ENCODE data around the gene HINFP. TPM values are rescaled to one million over a fixed set of nuclear protein-coding genes. Genes with fewer than 3 reads are reported as not detected.
"Not testable (repeated sequence)": the region's sequence is repeated elsewhere in the genome, so short reads cannot be mapped to it uniquely, and the experiment has no call there.

The HINFP gene
- polyA plus RNA-seq, 3 donors = 28.2 to 42.9 (median 29.1) TPM

DNA sequence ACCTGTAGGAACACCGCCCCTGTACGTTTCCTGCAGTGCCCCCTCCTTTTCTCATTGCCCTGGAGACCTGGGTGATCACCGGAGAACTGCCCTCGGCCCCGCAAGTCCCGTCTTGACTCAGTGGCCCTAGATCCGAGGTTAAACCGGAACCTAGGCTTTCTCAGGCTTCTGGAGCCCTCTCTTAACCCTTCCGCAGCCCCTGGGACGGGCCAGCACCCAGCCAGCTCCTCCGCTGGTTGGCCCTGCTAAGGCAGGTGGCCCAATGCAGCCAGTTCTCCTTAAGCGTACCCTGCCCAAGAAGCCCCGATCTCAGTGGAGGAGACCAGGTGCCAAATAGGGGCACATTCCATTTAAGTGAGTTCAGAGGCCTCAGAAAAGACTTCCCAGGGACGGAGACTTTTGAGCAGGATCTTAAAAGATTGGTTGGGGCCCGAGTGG is 47.9 kb downstream of the HINFP start:
- no peak for DNase-seq (ENCODE audit: extremely low read depth in 1 of 11, low read depth in 9 of 11, low spot score in 4 of 11)

DNA sequence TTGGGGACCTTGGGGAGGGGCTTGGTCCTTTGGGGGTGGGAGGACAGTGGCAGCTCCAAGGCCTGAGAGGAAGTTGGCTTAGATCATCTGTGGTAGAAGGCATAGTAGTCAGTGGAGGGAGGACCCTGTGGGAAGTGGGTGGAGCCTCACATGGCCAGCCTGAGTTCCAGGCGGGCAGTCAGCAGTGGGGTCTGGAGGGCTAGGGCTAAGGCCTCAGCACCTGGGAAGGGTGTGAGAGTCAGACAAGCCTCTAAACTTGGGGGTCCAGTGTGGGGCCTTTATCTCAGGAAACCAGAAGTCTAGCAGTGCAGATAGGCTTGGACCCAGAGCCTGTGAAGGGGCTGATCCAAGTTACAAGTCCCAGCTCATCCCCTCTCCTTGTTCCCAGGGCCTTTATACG is 51.1 kb downstream of the HINFP start:
- DNase-seq (ENCODE audit: extremely low read depth in 1 of 11, low read depth in 9 of 11, low spot score in 4 of 11) = no peak

DNA sequence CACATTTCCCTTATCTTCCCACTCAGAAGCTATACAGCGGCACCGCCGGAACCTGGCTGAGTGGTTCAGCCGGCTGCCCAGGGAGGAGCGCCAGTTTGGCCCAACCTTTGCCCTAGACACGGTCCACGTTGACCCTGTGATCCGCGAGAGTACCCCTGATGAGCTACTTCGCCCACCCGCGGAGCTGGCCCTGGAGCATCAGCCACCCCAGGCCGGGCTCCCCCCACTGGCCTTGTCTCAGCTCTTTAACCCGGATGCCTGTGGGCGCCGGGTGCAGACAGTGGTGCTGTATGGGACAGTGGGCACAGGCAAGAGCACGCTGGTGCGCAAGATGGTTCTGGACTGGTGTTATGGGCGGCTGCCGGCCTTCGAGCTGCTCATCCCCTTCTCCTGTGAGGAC is 52.1 kb downstream of the HINFP start:
- DNase-seq (ENCODE audit: extremely low read depth in 1 of 11, low read depth in 9 of 11, low spot score in 4 of 11) = no peak

DNA sequence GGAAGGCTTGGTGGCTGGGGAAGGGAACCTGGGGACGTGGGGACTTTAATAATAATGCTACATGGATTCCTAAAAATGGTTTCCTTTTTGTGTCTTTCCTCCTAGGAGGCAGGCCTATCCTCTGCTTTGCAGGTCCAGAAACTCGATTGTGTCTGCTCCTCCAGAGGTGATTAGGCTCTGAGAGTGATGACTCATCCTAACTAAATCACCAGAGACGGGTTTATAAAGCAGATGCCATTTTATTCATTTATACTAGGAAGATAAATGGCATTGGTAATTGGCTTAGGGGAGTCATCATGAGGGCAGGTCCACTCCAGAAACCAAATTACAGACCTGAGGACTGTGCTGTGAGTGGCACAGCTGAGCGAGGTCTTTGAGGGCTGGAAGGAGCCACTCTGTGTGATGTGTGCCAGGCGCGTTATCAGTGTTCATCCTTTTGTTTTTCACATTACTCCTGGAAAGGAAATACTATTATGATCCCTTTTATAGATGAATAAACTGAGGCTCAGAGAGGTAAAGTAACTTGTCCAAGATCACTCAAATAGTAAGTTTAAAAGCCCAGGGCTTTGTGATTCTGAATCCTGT is 54.2 kb downstream of the HINFP start:
- DNase-seq (ENCODE audit: extremely low read depth in 1 of 11, low read depth in 9 of 11, low spot score in 4 of 11) = no peak

DNA sequence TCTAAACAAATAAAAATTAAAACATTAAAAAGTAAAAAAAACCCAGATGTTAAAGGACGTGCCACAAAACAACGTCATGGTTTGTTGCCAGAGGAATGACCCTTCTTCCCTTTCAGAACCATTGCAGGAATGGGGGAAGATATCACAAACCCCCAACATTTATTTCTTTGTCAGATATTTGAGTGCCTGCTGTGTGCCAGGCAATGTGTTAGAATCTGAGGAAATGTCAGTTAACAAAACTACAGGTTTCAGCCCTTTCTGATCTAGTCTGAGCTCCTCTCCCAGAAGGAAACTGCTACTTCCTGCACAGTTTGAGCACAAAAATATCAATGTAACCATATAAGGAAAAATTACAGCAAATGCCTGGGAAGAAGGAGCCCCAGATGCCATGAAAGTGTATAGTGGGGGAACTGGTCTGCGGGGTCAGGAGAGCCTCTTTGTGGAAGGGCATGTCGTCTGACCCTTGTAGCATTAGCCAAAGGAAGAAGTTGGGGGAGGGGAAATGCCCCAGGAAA is 56.8 kb downstream of the HINFP start:
- no peak for DNase-seq (ENCODE audit: extremely low read depth in 1 of 11, low read depth in 9 of 11, low spot score in 4 of 11)

DNA sequence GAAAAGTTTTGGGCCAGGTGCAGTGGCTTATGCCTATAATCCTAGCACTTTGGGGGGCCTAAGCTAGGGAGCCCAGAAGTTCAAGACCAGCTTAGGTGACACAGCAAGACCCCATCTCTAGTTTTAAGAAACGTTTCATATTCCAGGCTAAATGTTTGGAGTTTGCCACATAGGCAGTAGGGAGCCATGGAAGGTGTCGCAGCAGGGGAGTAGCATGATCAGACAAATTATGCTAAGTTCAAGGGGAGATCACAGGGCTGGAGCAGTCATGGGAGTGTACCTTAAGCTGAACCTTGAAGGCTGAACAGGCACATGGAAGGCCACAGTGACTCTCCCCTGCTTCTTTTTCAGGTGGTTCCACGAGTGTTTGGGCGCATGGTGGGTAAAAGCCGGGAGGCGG is 58.0 kb downstream of the HINFP start:
- no peak for DNase-seq (ENCODE audit: extremely low read depth in 1 of 11, low read depth in 9 of 11, low spot score in 4 of 11)

DNA sequence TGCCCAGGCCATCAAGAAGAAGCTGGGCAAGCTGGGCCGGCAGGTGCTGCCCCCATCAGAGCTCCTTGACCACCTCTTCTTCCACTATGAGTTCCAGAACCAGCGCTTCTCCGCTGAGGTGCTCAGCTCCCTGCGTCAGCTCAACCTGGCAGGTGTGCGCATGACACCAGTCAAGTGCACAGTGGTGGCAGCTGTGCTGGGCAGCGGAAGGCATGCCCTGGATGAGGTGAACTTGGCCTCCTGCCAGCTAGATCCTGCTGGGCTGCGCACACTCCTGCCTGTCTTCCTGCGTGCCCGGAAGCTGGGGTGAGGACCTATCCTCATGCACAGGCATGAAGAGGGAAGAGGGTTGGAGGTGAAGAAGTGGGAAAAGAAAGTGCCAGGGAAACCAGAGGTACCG is 58.6 kb downstream of the HINFP start:
- DNase-seq (ENCODE audit: extremely low read depth in 1 of 11, low read depth in 9 of 11, low spot score in 4 of 11) = no peak

DNA sequence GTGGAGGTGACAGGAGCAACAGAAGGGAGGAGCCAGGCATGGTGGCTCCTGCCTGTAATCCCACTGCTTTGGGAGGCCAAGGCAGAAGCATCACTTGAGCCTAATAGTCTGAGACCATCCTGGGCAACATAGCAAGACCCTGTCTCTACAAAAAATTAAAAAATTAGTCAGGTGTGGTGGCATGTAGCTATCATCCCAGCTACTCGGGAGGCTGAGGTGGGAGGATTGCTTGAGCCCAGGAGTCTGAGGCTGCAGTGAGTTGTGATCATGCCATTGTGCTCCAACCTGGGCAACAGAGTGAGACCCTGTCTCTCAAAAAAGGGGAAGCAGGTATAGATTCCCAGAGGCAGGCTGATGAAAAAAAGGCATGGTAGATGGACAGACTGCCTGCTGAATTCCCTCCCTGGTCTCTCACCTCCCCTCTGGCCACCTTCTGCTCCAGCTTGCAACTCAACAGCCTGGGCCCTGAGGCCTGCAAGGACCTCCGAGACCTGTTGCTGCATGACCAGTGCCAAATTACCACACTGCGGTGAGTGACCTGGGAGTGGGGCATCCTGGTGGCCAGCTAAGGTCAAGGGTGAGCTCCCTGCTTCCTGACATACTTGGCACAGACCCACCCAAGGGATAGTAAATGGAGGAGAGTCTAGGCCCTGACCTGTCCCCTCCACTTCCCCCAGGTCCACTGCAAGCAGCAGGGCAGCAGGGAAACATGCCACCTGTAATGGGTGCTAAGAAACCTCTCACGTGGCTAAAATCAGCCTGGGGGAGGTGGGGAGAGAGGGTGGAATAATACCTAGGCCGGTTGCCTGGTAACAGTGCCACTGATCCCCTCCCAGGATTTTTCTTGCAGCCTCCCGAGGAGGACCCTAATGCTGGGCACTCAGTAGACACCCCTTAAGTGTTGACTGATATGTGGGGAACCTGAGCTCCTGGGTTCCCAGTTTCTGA is 59.6 kb downstream of the HINFP start:
- no peak for DNase-seq (ENCODE audit: extremely low read depth in 1 of 11, low read depth in 9 of 11, low spot score in 4 of 11)

DNA sequence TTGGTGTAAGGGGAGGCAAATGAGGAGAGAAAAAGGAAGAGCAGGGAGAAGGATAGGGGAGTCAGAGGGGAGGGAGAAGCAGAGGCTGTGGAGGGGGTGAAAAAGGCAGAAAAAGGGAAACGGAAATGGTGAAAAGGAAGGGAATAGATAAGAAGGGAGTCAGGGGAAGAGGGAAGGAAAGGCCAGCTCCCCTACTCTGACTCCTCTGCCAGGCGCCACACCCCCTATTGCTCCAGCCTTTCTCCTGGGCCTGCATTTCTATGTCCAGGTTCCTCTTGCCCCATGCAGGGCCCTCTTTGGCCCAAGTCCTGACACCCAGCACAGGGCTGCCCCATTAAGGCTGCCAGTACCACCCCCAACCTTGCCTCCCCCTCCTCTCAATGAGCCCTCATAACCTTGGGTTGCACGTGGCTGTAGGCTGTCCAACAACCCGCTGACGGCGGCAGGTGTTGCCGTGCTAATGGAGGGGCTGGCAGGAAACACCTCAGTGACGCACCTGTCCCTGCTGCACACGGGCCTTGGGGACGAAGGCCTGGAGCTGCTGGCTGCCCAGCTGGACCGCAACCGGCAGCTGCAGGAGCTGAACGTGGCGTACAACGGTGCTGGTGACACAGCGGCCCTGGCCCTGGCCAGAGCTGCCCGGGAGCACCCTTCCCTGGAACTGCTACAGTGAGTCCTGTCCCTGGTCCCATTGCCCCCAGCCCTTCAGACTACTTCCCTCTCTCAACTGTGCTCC is 60.5 kb downstream of the HINFP start:
- no peak for DNase-seq (ENCODE audit: extremely low read depth in 1 of 11, low read depth in 9 of 11, low spot score in 4 of 11)

DNA sequence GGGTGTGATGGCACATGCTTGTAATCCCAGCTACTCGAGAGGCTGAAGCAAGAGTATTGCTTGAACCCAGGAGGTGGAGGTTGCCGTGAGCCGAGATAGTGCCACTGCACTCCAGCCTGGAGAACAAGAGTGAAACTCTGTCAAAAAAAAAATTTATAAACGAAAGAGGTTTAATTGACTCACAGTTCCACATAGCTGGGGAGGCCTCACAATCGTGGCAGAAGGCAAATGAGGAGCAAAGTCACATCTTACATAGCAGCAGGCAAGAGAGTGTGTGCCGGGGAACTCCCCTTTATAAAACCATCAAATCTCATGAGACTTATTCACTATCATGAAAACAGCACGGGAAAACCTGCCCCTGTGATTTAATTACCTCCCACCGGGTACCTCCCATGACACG is 63.0 kb downstream of the HINFP start:
- DNase-seq (ENCODE audit: extremely low read depth in 1 of 11, low read depth in 9 of 11, low spot score in 4 of 11) = not testable (repeated sequence)

Other genes starting within 250 kb of the HINFP start
- not detected for gene CXCR5, start 237.7 kb upstream of the HINFP start, polyA plus RNA-seq (ENCODE audit: insufficient read length in 3 of 3)
- 10 to 100 TPM; 23.8 to 35.7 (median 33.5) TPM for gene BCL9L, start 195.7 kb upstream of the HINFP start, polyA plus RNA-seq (ENCODE audit: insufficient read length in 3 of 3)
- 1 to 10 TPM; 3.5 to 6.0 (median 5.9) TPM for gene UPK2, start 165.3 kb upstream of the HINFP start, polyA plus RNA-seq (ENCODE audit: insufficient read length in 3 of 3)
- under 1 TPM in 1 of 3 donors, not detected in 2; 0.14 TPM for gene FOXR1, start 149.8 kb upstream of the HINFP start, polyA plus RNA-seq (ENCODE audit: insufficient read length in 3 of 3)
- gene CENATAC, start 123.4 kb upstream of the HINFP start, polyA plus RNA-seq (ENCODE audit: insufficient read length in 3 of 3) = 10 to 100 TPM; 17.2 to 46.3 (median 22.0) TPM
- gene RPS25, start 103.2 kb upstream of the HINFP start, polyA plus RNA-seq (ENCODE audit: insufficient read length in 3 of 3) = 1,000 to 10,000 TPM; 1,021 to 1,242 (median 1,207) TPM
- gene TRAPPC4, start 102.8 kb upstream of the HINFP start, polyA plus RNA-seq (ENCODE audit: insufficient read length in 3 of 3) = 100 to 1,000 TPM in 2 of 3 donors, 10 to 100 TPM in 1; 91.1 to 115 (median 102) TPM
- gene SLC37A4, start 90.7 kb upstream of the HINFP start, polyA plus RNA-seq (ENCODE audit: insufficient read length in 3 of 3) = 100 to 1,000 TPM in 2 of 3 donors, 10 to 100 TPM in 1; 95.1 to 108 (median 103) TPM
- 100 to 1,000 TPM; 119 to 133 (median 120) TPM for gene HYOU1, start 64.4 kb upstream of the HINFP start, polyA plus RNA-seq (ENCODE audit: insufficient read length in 3 of 3)
- gene VPS11, start 53.8 kb upstream of the HINFP start, polyA plus RNA-seq (ENCODE audit: insufficient read length in 3 of 3) = 10 to 100 TPM; 49.5 to 62.6 (median 53.6) TPM
- 10 to 100 TPM; 27.2 to 30.9 (median 30.0) TPM for gene HMBS, start 36.7 kb upstream of the HINFP start, polyA plus RNA-seq (ENCODE audit: insufficient read length in 3 of 3)
- gene DPAGT1, start 19.7 kb upstream of the HINFP start, polyA plus RNA-seq (ENCODE audit: insufficient read length in 3 of 3) = 10 to 100 TPM; 58.1 to 59.4 (median 58.1) TPM
- gene C2CD2L, start 14.2 kb upstream of the HINFP start, polyA plus RNA-seq (ENCODE audit: insufficient read length in 3 of 3) = 10 to 100 TPM in 2 of 3 donors, 1 to 10 TPM in 1; 8.7 to 11.0 (median 10.8) TPM
- 1 to 10 TPM in 2 of 3 donors, under 1 TPM in 1; 0.72 to 1.2 (median 1.1) TPM for gene ABCG4, start 27.5 kb downstream of the HINFP start, polyA plus RNA-seq (ENCODE audit: insufficient read length in 3 of 3)
- 10 to 100 TPM in 2 of 3 donors, 1 to 10 TPM in 1; 8.9 to 15.1 (median 12.0) TPM for gene NLRX1, start 47.1 kb downstream of the HINFP start, polyA plus RNA-seq (ENCODE audit: insufficient read length in 3 of 3)
- gene NHERF4, start 63.9 kb downstream of the HINFP start, polyA plus RNA-seq (ENCODE audit: insufficient read length in 3 of 3) = 10 to 100 TPM; 14.6 to 20.6 (median 17.1) TPM
- 10 to 100 TPM; 16.6 to 23.2 (median 20.3) TPM for gene CBL, start 84.8 kb downstream of the HINFP start, polyA plus RNA-seq (ENCODE audit: insufficient read length in 3 of 3)
- gene MCAM, start 195.6 kb downstream of the HINFP start, polyA plus RNA-seq (ENCODE audit: insufficient read length in 3 of 3) = 10 to 100 TPM; 49.2 to 62.0 (median 55.5) TPM
- 10 to 100 TPM; 29.3 to 35.8 (median 33.3) TPM for gene RNF26, start 212.9 kb downstream of the HINFP start, polyA plus RNA-seq (ENCODE audit: insufficient read length in 3 of 3)
- 10 to 100 TPM; 18.1 to 30.5 (median 23.7) TPM for gene C1QTNF5, start 219.3 kb downstream of the HINFP start, polyA plus RNA-seq (ENCODE audit: insufficient read length in 3 of 3)
- not detected for gene MFRP, start 225.1 kb downstream of the HINFP start, polyA plus RNA-seq (ENCODE audit: insufficient read length in 3 of 3)

Data from renal cortex interstitium (tissue), 11 donors.